Measurements from ENCODE around the gene XPR1.

- TF ChIP-seq, protein P1, sequence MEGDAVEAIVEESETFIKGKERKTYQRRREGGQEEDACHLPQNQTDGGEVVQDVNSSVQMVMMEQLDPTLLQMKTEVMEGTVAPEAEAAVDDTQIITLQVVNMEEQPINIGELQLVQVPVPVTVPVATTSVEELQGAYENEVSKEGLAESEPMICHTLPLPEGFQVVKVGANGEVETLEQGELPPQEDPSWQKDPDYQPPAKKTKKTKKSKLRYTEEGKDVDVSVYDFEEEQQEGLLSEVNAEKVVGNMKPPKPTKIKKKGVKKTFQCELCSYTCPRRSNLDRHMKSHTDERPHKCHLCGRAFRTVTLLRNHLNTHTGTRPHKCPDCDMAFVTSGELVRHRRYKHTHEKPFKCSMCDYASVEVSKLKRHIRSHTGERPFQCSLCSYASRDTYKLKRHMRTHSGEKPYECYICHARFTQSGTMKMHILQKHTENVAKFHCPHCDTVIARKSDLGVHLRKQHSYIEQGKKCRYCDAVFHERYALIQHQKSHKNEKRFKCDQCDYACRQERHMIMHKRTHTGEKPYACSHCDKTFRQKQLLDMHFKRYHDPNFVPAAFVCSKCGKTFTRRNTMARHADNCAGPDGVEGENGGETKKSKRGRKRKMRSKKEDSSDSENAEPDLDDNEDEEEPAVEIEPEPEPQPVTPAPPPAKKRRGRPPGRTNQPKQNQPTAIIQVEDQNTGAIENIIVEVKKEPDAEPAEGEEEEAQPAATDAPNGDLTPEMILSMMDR (IDR thresholded peaks at IDR 0.05): peak; percentile 70 to 79 (median 75)
- no peak for TF ChIP-seq POLR2A (IDR thresholded peaks at IDR 0.05)
Observed at GRCh38 chr1:180863158-180863775, 231.4 kb downstream of the XPR1 start.
